Hepatocyte (in vitro differentiated cells): ENCODE measurements around the gene DISC1.

Experiments
- EZH2 ChIP-seq: fragments of 200-600 bp; sonication (generic); IDR thresholded peaks from 2 replicates; pipeline ENCODE4 v1.6.1; 2016; ENCODE audit warnings: antibody characterized with exemption, mild to moderate bottlenecking, borderline replicate concordance
- EZH2phosphoT487 ChIP-seq: fragments of 200-600 bp; sonication (generic); IDR thresholded peaks from one replicate; pipeline ENCODE4 v1.6.1; 2018; ENCODE audit warnings: antibody characterized with exemption, mild to moderate bottlenecking, low read depth, moderate library complexity; ENCODE audit not compliant: unreplicated experiment, severe bottlenecking
- TF ChIP-seq, protein P1 (sequence below): fragments of 200-600 bp; sonication (generic); IDR thresholded peaks from 2 replicates; pipeline ENCODE4 v1.5.1; 2016; ENCODE audit warnings: antibody characterized with exemption, mild to moderate bottlenecking; ENCODE audit not compliant: poor library complexity

DNA sequence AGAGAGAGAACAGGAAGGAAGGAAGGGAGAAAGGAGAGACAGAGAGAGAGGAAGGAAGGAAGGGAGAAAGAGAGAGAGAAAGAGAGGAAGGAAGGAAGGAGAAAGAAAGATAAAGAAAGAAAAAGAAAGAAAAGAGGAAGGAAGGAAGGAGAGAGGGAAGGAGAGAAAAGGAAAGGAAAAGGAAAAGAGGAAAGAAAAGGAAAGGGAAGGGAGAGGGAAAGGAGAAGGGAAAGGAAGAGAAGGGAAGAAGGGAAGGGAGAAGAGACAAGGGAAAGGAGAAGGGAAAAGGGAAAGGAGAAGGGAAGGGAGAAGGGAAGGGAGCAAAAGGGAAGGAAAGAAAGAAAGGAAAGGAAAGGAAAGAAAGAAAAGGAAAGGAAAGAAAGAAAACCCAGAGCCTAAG is 404.6 kb downstream of the DISC1 start:
- TF ChIP-seq, protein P1, sequence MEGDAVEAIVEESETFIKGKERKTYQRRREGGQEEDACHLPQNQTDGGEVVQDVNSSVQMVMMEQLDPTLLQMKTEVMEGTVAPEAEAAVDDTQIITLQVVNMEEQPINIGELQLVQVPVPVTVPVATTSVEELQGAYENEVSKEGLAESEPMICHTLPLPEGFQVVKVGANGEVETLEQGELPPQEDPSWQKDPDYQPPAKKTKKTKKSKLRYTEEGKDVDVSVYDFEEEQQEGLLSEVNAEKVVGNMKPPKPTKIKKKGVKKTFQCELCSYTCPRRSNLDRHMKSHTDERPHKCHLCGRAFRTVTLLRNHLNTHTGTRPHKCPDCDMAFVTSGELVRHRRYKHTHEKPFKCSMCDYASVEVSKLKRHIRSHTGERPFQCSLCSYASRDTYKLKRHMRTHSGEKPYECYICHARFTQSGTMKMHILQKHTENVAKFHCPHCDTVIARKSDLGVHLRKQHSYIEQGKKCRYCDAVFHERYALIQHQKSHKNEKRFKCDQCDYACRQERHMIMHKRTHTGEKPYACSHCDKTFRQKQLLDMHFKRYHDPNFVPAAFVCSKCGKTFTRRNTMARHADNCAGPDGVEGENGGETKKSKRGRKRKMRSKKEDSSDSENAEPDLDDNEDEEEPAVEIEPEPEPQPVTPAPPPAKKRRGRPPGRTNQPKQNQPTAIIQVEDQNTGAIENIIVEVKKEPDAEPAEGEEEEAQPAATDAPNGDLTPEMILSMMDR = no peak
- TF ChIP-seq EZH2 = no peak
- TF ChIP-seq EZH2phosphoT487 = no peak
